ENCODE results near the gene GATA3.

Gene GATA3

GRCh38 chr10:8065651-8066050 lies 11.2 kb downstream of the GATA3 start:
- DNase-seq = no peak

- DNase-seq = no peak
Observed at GRCh38 chr10:8066124-8066523, 11.6 kb downstream of the GATA3 start.

GRCh38 chr10:8066797-8067196 lies 12.3 kb downstream of the GATA3 start:
- no peak for DNase-seq

- DNase-seq = no peak
Observed at GRCh38 chr10:8069108-8069507, 14.6 kb downstream of the GATA3 start.

GRCh38 chr10:8069627-8070026 lies 15.1 kb downstream of the GATA3 start:
- DNase-seq = no peak

- no peak for DNase-seq
Observed at GRCh38 chr10:8070440-8070839, 16.0 kb downstream of the GATA3 start.

- no peak for DNase-seq
Observed at GRCh38 chr10:8071006-8071405, 16.5 kb downstream of the GATA3 start.

GRCh38 chr10:8071666-8072065 lies 17.2 kb downstream of the GATA3 start:
- DNase-seq = no peak

GRCh38 chr10:8072211-8072610 lies 17.7 kb downstream of the GATA3 start:
- DNase-seq = no peak

- no peak for DNase-seq
Observed at GRCh38 chr10:8073691-8074416, 19.4 kb downstream of the GATA3 start.

GRCh38 chr10:8074881-8075280 lies 20.4 kb downstream of the GATA3 start:
- no peak for DNase-seq

- DNase-seq = no peak
Observed at GRCh38 chr10:8075282-8076260, 21.1 kb downstream of the GATA3 start.

- DNase-seq = no peak
Observed at GRCh38 chr10:8076933-8077332, 22.4 kb downstream of the GATA3 start.

GRCh38 chr10:8078027-8078426 lies 23.5 kb downstream of the GATA3 start:
- no peak for DNase-seq

- DNase-seq = no peak
Observed at GRCh38 chr10:8079126-8079525, 24.6 kb downstream of the GATA3 start.

GRCh38 chr10:8084799-8085198 lies 30.3 kb downstream of the GATA3 start:
- no peak for DNase-seq

- no peak for DNase-seq
Observed at GRCh38 chr10:8085251-8085650, 30.8 kb downstream of the GATA3 start.

GRCh38 chr10:8086315-8086714 lies 31.8 kb downstream of the GATA3 start:
- no peak for DNase-seq

- DNase-seq = no peak
Observed at GRCh38 chr10:8088504-8088903, 34.0 kb downstream of the GATA3 start.

- no peak for DNase-seq
Observed at GRCh38 chr10:8092428-8092827, 37.9 kb downstream of the GATA3 start.

GRCh38 chr10:8095959-8096358 lies 41.5 kb downstream of the GATA3 start:
- DNase-seq = no peak

GRCh38 chr10:8096931-8097330 lies 42.4 kb downstream of the GATA3 start:
- DNase-seq = no peak

GRCh38 chr10:8100366-8100765 lies 45.9 kb downstream of the GATA3 start:
- DNase-seq = no peak
